GM23338 (cell line): ENCODE data around the gene FUT7. TPM values are rescaled to one million over a fixed set of nuclear protein-coding genes. Genes with fewer than 3 reads are reported as not detected.

Experiments
- ATAC-seq: fragments of 200-7000 bp; cut with Tn5 transposase; 3 replicates; pipeline ENCODE4 v1.9.1; 2020
- DNase-seq: peaks from one replicate; pipeline ENCODE4 v3.0.0-alpha.2; 2015; ENCODE audit warnings: low spot score
- H2AFZ ChIP-seq: fragments of 200-600 bp; sonication (generic); 2 replicates; pipeline ENCODE4 v1.8.0; 2016; ENCODE audit warnings: antibody characterized with exemption, mild to moderate bottlenecking, moderate library complexity
- H3F3A ChIP-seq: fragments of 200-600 bp; sonication (generic); replicated peaks from 2 replicates; pipeline ENCODE4 v1.8.0; 2017; ENCODE audit warnings: antibody characterized with exemption, mixed run types, low read depth
- H3K27ac ChIP-seq: fragments of 200-600 bp; sonication (generic); 2 replicates; pipeline ENCODE4 v1.6.1; 2016; ENCODE audit warnings: low read depth
- H3K27me3 ChIP-seq: fragments of 200-600 bp; sonication (generic); 2 replicates; pipeline ENCODE4 v1.8.0; 2016; ENCODE audit warnings: mild to moderate bottlenecking, mixed run types, moderate library complexity; ENCODE audit not compliant: insufficient read depth
- H3K36me3 ChIP-seq: fragments of 200-600 bp; sonication (generic); 2 replicates; pipeline ENCODE4 v1.8.0; 2016; ENCODE audit warnings: mild to moderate bottlenecking; ENCODE audit not compliant: insufficient read depth
- H3K4me1 ChIP-seq: fragments of 200-600 bp; sonication (generic); 2 replicates; pipeline ENCODE4 v1.8.0; 2016; ENCODE audit warnings: mild to moderate bottlenecking, moderate library complexity; ENCODE audit not compliant: insufficient read depth
- H3K4me2 ChIP-seq: fragments of 200-600 bp; sonication (generic); 2 replicates; pipeline ENCODE4 v1.7.1; 2017; ENCODE audit warnings: mixed run types
- H3K4me3 ChIP-seq: fragments of 200-600 bp; sonication (generic); 2 replicates; pipeline ENCODE4 v1.6.1; 2016; ENCODE audit warnings: mixed run types
- H3K79me2 ChIP-seq: fragments of 200-600 bp; sonication (generic); replicated peaks from 2 replicates; pipeline ENCODE4 v1.8.0; 2017; ENCODE audit warnings: mild to moderate bottlenecking; ENCODE audit not compliant: insufficient read depth
- H3K9me2 ChIP-seq: fragments of 200-600 bp; sonication (generic); 2 replicates; pipeline ENCODE4 v1.8.0; 2017; ENCODE audit not compliant: insufficient read depth
- H4K20me1 ChIP-seq: fragments of 200-600 bp; sonication (generic); replicated peaks from 2 replicates; pipeline ENCODE4 v1.8.0; 2017; ENCODE audit warnings: mild to moderate bottlenecking; ENCODE audit not compliant: insufficient read depth
- H3K27ac Mint-ChIP-seq: 2 replicates; pipeline ENCODE4 v1.8.0; 2020; ENCODE audit warnings: inconsistent platforms, mild to moderate bottlenecking, moderate library complexity, mixed read lengths
- H3K27me3 Mint-ChIP-seq: 3 replicates; pipeline ENCODE4 v1.8.0; 2022; ENCODE audit warnings: low read depth, mild to moderate bottlenecking, moderate library complexity, mixed read lengths, inconsistent platforms; ENCODE audit not compliant: insufficient read depth, poor library complexity
- H3K36me3 Mint-ChIP-seq: 3 replicates; pipeline ENCODE4 v1.8.0; 2021; ENCODE audit warnings: low read depth, mild to moderate bottlenecking, inconsistent platforms, moderate library complexity, mixed read lengths
- H3K4me1 Mint-ChIP-seq: 3 replicates; pipeline ENCODE4 v1.8.0; 2020; ENCODE audit warnings: mild to moderate bottlenecking, inconsistent platforms, mixed read lengths
- H3K4me3 Mint-ChIP-seq: 3 replicates; pipeline ENCODE4 v1.8.0; 2021; ENCODE audit warnings: moderate library complexity, mild to moderate bottlenecking, inconsistent platforms, mixed read lengths
- H3K9me3 Mint-ChIP-seq: 3 replicates; pipeline ENCODE4 v1.8.0; 2020; ENCODE audit warnings: moderate library complexity, mild to moderate bottlenecking, inconsistent platforms, mixed read lengths
- CREB1 ChIP-seq: fragments of 250-450 bp; sonication (Bioruptor Pico); IDR thresholded peaks from 2 replicates; pipeline ENCODE4 v1.5.0; 2020; ENCODE audit warnings: low read depth, mild to moderate bottlenecking, moderate library complexity
- CTCF ChIP-seq, 2 experiments: fragments of 200-600 bp in 1 of 2; sonication (generic) in 1 of 2; conservative IDR thresholded peaks; 2 replicates each; pipeline versions ENCODE4 v1.5.1 to v1.6.1; 2016 to 2017; ENCODE audit warnings: antibody characterized with exemption in 2 of 2, low read depth in 2 of 2, mild to moderate bottlenecking in 2 of 2, moderate library complexity in 1 of 2
- EZH2 ChIP-seq: fragments of 200-600 bp; sonication (generic); IDR thresholded peaks from one replicate; pipeline ENCODE4 v1.8.0; 2017; ENCODE audit warnings: antibody characterized with exemption, mild to moderate bottlenecking, low read depth; ENCODE audit not compliant: unreplicated experiment
- EZH2phosphoT487 ChIP-seq: fragments of 200-600 bp; sonication (generic); IDR thresholded peaks from one replicate; pipeline ENCODE4 v1.8.1; 2018; ENCODE audit warnings: antibody characterized with exemption; ENCODE audit not compliant: unreplicated experiment
- JUNB ChIP-seq: IDR thresholded peaks from one replicate; pipeline ENCODE4 v1.6.1; 2016; ENCODE audit warnings: antibody characterized with exemption; ENCODE audit not compliant: unreplicated experiment
- NANOG ChIP-seq: IDR thresholded peaks from 2 replicates; pipeline ENCODE4 v1.6.1; 2016; ENCODE audit warnings: antibody characterized with exemption, borderline replicate concordance
- POLR2AphosphoS5 ChIP-seq: IDR thresholded peaks from 2 replicates; pipeline ENCODE4 v1.6.1; 2016; ENCODE audit warnings: antibody characterized with exemption, low read depth
- STAT1 ChIP-seq: IDR thresholded peaks from one replicate; pipeline ENCODE4 v1.6.1; 2016; ENCODE audit warnings: antibody characterized with exemption; ENCODE audit not compliant: unreplicated experiment
- ZNF114 ChIP-seq: fragments of 250-450 bp; sonication (Bioruptor Pico); IDR thresholded peaks from 2 replicates; pipeline ENCODE4 v1.5.0; 2020; ENCODE audit warnings: mild to moderate bottlenecking, moderate library complexity
- ZNF331 ChIP-seq: fragments of 250-450 bp; sonication (Bioruptor Pico); IDR thresholded peaks from 2 replicates; pipeline ENCODE4 v1.5.0; 2020; ENCODE audit warnings: low read depth, mild to moderate bottlenecking, moderate library complexity
- ZNF462 ChIP-seq: fragments of 250-450 bp; sonication (Bioruptor Pico); IDR thresholded peaks from 2 replicates; pipeline ENCODE4 v1.5.0; 2020; ENCODE audit warnings: mild to moderate bottlenecking, moderate library complexity
- polyA plus RNA-seq: library from polyadenylated mRNA; unstranded; fragments of >200 nt; fragmentation: Nextera tagmentation; extraction: Ambion mirVana; gene quantifications from 2 replicates; pipeline ENCODE4 v1.2.1, GENCODE V29; 2016
- total RNA-seq: library from RNA; depleted of rRNA; stranded (reverse); fragments of >200 nt; shearing (Covaris generic); gene quantifications from 2 replicates; pipeline ENCODE4 v1.2.3, GENCODE V29; 2014
- TF ChIP-seq, protein P1 (sequence below): IDR thresholded peaks from 2 replicates; pipeline ENCODE4 v1.6.1; 2016; ENCODE audit warnings: antibody characterized with exemption
- TF ChIP-seq, protein P2 (sequence below): IDR thresholded peaks from one replicate; pipeline ENCODE4 v1.6.1; 2018; ENCODE audit warnings: antibody characterized with exemption; ENCODE audit not compliant: unreplicated experiment

Gene FUT7
- total and polyA plus RNA-seq, 2 experiments from 2014 or later, result not detected

DNA sequence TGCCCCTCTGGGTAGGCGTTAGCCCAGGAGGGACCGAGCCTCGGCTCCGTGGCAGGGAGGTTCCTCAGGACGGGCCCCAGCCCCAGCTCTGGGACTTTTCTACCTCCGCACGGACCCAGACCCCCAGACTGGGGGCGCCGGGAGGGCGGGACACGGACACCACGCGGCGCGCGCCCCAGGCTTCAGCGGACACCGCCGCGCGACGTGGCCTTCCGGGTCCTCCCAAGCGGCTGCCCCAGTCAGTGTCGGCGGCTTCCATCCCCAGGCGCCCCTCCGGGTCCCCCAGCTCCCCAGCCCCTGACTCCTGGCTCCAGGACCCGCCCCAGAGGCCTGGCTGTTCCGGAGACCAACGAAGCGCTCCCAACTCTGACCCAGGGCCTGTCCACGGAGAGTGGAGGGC, 46.0 kb downstream of the FUT7 start:
- TF ChIP-seq EZH2phosphoT487 (no peak), ZNF331 (CRISPR knock-in tag) (no peak), ZNF462 (CRISPR knock-in tag) (no peak), CTCF (conservative IDR thresholded peaks at IDR 0.05; ENCODE audit: low read depth in 2 of 2) (no peak), POLR2AphosphoS5 (no peak), ZNF114 (CRISPR knock-in tag) (no peak), EZH2 (no peak), CREB1 (no peak), JUNB (no peak), STAT1 (no peak), NANOG (no peak)
- TF ChIP-seq, protein P1, sequence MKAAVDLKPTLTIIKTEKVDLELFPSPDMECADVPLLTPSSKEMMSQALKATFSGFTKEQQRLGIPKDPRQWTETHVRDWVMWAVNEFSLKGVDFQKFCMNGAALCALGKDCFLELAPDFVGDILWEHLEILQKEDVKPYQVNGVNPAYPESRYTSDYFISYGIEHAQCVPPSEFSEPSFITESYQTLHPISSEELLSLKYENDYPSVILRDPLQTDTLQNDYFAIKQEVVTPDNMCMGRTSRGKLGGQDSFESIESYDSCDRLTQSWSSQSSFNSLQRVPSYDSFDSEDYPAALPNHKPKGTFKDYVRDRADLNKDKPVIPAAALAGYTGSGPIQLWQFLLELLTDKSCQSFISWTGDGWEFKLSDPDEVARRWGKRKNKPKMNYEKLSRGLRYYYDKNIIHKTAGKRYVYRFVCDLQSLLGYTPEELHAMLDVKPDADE, result no peak
- TF ChIP-seq, protein P2, sequence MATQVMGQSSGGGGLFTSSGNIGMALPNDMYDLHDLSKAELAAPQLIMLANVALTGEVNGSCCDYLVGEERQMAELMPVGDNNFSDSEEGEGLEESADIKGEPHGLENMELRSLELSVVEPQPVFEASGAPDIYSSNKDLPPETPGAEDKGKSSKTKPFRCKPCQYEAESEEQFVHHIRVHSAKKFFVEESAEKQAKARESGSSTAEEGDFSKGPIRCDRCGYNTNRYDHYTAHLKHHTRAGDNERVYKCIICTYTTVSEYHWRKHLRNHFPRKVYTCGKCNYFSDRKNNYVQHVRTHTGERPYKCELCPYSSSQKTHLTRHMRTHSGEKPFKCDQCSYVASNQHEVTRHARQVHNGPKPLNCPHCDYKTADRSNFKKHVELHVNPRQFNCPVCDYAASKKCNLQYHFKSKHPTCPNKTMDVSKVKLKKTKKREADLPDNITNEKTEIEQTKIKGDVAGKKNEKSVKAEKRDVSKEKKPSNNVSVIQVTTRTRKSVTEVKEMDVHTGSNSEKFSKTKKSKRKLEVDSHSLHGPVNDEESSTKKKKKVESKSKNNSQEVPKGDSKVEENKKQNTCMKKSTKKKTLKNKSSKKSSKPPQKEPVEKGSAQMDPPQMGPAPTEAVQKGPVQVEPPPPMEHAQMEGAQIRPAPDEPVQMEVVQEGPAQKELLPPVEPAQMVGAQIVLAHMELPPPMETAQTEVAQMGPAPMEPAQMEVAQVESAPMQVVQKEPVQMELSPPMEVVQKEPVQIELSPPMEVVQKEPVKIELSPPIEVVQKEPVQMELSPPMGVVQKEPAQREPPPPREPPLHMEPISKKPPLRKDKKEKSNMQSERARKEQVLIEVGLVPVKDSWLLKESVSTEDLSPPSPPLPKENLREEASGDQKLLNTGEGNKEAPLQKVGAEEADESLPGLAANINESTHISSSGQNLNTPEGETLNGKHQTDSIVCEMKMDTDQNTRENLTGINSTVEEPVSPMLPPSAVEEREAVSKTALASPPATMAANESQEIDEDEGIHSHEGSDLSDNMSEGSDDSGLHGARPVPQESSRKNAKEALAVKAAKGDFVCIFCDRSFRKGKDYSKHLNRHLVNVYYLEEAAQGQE, result no peak
- H3K4me3 Mint-ChIP-seq, result peak overlapping the region; percentile 50; the same call in 1 of the 3 replicates
- peak overlapping the region; percentile 68 for H3K4me3 ChIP-seq

More for the DNA sequence above, 46.0 kb downstream of the FUT7 start:
- H3K9me2 ChIP-seq, result no peaks in the 10 kb centered on the region
- H3K27me3 ChIP-seq, result peaks cover 45% of the 10 kb centered on the region
- H3K4me1 Mint-ChIP-seq, result no peaks in the 10 kb centered on the region; the same call in 2 of the 3 replicates
- peak overlapping the region; percentile 74; the same call in 1 of the 2 replicates for H2AFZ ChIP-seq
- peak overlapping the region; percentile 93 for H3K4me2 ChIP-seq
- no peaks in the 10 kb centered on the region for H3K79me2 ChIP-seq
- H3K9me3 Mint-ChIP-seq, result peaks cover 5% of the 10 kb centered on the region
- H3K36me3 ChIP-seq, result no peaks in the 10 kb centered on the region
- H3K27ac ChIP-seq, result no peak overlapping the region
- no peaks in the 10 kb centered on the region for H4K20me1 ChIP-seq
- H3K27ac Mint-ChIP-seq, result no peak overlapping the region
- H3K4me1 ChIP-seq, result peaks cover 3% of the 10 kb centered on the region; the same call in 1 of the 2 replicates
- ATAC-seq (peak; percentile 32), DNase-seq (peak; percentile 47)
- H3F3A ChIP-seq, result no peaks in the 10 kb centered on the region
- peaks cover 29% of the 10 kb centered on the region for H3K27me3 Mint-ChIP-seq
- H3K36me3 Mint-ChIP-seq, result no peaks in the 10 kb centered on the region; the same call in 2 of the 3 replicates
